ENCODE data around the gene PODXL.

Gene PODXL

DNA sequence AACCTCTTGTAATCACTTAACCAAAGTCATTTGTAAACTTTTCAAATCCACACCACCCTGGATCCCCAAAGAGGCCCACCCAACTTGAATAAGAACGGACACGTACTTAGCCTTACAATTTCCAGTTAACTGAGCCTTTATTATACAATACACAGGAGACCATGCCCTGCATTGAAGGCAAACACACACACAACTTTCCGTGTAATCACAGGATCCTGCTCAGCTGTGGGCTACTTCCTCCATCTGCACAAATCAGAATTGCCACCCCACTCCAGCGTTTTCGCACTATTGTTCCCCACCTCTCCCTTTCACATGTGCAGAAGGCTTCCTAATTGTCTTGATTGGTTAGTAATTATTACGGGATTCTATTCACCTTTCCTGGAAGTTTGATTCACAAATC, 12.1 kb upstream of the PODXL start:
- Histone ChIP-seq H3K9ac (ENCODE audit: low read length in 5 of 5) (no peak overlapping the region), H3K36me3 (ENCODE audit: control insufficient read depth in 5 of 5, insufficient read depth in 5 of 5, low read length in 5 of 5) (no peaks in the 10 kb centered on the region), H3K9me3 (ENCODE audit: control insufficient read depth in 5 of 5, low read length in 5 of 5) (no peaks in the 10 kb centered on the region), H3K27me3 (ENCODE audit: control insufficient read depth in 5 of 5, insufficient read depth in 4 of 5, low read length in 5 of 5) (no peaks in the 10 kb centered on the region), H3K4me1 (ENCODE audit: control insufficient read depth in 5 of 5, insufficient read depth in 5 of 5, low read length in 5 of 5) (peaks cover 0 to 5% (median 0%) of the 10 kb centered on the region in 5 donors), H3K27ac (ENCODE audit: low read depth, low read length) (no peak overlapping the region), H3K4me3 (ENCODE audit: low read depth in 1 of 5, low read length in 5 of 5) (no peak overlapping the region)

DNA sequence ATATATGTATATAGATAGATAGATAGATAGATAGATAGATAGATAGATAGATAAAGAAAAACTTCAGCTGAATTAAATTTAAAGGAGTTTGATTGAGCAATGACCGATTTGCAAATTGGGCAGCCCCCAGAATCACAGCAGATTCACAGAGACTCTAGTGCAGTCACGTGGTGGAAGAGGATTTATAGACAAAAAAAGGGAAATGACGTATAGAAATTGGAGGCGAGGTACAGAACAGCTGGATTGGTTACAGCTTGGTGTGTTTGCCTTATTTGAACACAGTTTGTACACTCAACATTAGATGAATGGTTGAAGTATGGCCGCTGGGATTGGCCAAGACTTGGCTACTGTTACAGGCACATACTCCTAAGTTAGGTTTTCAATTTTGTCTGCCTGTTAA, 8.2 kb upstream of the PODXL start:
- Histone ChIP-seq H3K9me3 (ENCODE audit: control insufficient read depth in 5 of 5, low read length in 5 of 5) (no peaks in the 10 kb centered on the region), H3K4me3 (ENCODE audit: low read depth in 1 of 5, low read length in 5 of 5) (no peak overlapping the region)

DNA sequence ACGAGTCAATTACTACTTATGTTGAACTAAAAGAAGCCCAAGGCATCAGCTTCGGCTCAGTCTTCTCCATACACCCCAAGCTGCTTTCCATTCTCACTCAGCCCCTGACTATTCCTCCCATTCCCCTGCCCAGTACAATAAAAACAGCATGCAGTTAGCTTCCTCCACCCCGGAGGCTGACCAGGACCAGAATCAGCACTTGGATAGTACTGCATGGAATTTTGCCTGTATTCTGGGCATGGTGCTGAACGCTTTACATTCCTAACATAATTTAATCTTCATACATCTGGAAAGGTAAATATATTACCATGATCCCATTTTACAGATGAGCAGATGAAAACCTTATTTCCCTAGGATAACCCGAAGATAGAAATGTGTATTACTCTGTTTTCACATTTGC, 7.5 kb upstream of the PODXL start:
- no peak overlapping the region for H3K4me3 ChIP-seq (ENCODE audit: low read depth in 1 of 5, low read length in 5 of 5)

More for the DNA sequence above, 8.2 kb upstream of the PODXL start:
- Histone ChIP-seq H3K27ac (ENCODE audit: low read depth, low read length) (no peak overlapping the region), H3K36me3 (ENCODE audit: control insufficient read depth in 5 of 5, insufficient read depth in 5 of 5, low read length in 5 of 5) (no peaks in the 10 kb centered on the region), H3K9ac (ENCODE audit: low read length in 5 of 5) (no peak overlapping the region), H3K27me3 (ENCODE audit: control insufficient read depth in 5 of 5, insufficient read depth in 4 of 5, low read length in 5 of 5) (peaks cover 0 to 2% (median 0%) of the 10 kb centered on the region in 5 donors), H3K4me1 (ENCODE audit: control insufficient read depth in 5 of 5, insufficient read depth in 5 of 5, low read length in 5 of 5) (peaks cover 0 to 5% (median 0%) of the 10 kb centered on the region in 5 donors)

DNA sequence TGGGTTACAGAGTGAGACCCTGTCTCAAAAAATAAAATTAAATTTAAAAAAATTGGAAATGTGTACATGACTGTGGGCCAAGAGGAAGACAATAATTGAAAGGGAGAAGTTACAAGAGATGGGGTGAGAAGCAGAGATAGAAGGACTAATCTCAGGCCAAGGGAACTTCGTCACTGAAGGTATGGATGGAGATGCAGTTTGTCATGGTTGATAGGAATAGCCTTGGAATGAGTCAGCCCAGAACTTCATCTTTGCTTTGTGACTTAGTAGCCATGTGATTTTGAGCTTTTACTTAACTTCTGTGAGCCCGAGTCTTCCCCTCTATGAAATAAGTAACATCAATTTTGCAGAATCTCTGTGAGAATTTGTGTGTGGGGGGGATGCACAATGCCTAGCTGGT, 6.5 kb upstream of the PODXL start:
- Histone ChIP-seq H3K4me1 (ENCODE audit: control insufficient read depth in 5 of 5, insufficient read depth in 5 of 5, low read length in 5 of 5) (peaks cover 0 to 4% (median 3%) of the 10 kb centered on the region in 5 donors), H3K9me3 (ENCODE audit: control insufficient read depth in 5 of 5, low read length in 5 of 5) (no peaks in the 10 kb centered on the region), H3K4me3 (ENCODE audit: low read depth in 1 of 5, low read length in 5 of 5) (no peak overlapping the region), H3K9ac (ENCODE audit: low read length in 5 of 5) (no peak overlapping the region), H3K27ac (ENCODE audit: low read depth, low read length) (no peak overlapping the region), H3K27me3 (ENCODE audit: control insufficient read depth in 5 of 5, insufficient read depth in 4 of 5, low read length in 5 of 5) (peaks cover 0 to 2% (median 0%) of the 10 kb centered on the region in 5 donors), H3K36me3 (ENCODE audit: control insufficient read depth in 5 of 5, insufficient read depth in 5 of 5, low read length in 5 of 5) (no peaks in the 10 kb centered on the region)

More for the DNA sequence above, 7.5 kb upstream of the PODXL start:
- Histone ChIP-seq H3K9me3 (ENCODE audit: control insufficient read depth in 5 of 5, low read length in 5 of 5) (no peaks in the 10 kb centered on the region), H3K9ac (ENCODE audit: low read length in 5 of 5) (no peak overlapping the region), H3K27ac (ENCODE audit: low read depth, low read length) (no peak overlapping the region), H3K27me3 (ENCODE audit: control insufficient read depth in 5 of 5, insufficient read depth in 4 of 5, low read length in 5 of 5) (peaks cover 0 to 2% (median 0%) of the 10 kb centered on the region in 5 donors), H3K4me1 (ENCODE audit: control insufficient read depth in 5 of 5, insufficient read depth in 5 of 5, low read length in 5 of 5) (peaks cover 0 to 3% (median 0%) of the 10 kb centered on the region in 5 donors), H3K36me3 (ENCODE audit: control insufficient read depth in 5 of 5, insufficient read depth in 5 of 5, low read length in 5 of 5) (no peaks in the 10 kb centered on the region)

DNA sequence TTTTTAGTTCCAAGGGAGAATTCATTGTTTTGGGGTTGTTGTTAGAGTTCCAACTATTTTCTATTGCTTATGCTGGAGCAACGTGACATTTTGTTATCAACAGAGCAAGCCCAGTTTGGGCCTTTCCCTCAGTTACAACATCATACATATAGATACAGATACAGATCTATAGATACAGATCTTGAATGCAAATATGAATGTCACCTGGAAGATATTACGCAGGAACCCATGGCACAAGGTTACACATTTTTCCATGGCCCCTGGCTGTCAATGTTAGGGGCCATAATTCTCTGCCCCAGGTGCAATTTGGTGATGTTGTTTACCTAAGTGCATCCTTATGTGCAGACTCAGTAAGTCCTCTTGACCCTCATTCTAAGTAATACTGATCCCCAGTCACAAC, 3.6 kb upstream of the PODXL start:
- Histone ChIP-seq H3K9me3 (ENCODE audit: control insufficient read depth in 5 of 5, low read length in 5 of 5) (no peaks in the 10 kb centered on the region), H3K27ac (ENCODE audit: low read depth, low read length) (no peak overlapping the region), H3K4me1 (ENCODE audit: control insufficient read depth in 5 of 5, insufficient read depth in 5 of 5, low read length in 5 of 5) (peaks cover 0 to 28% (median 25%) of the 10 kb centered on the region in 5 donors), H3K27me3 (ENCODE audit: control insufficient read depth in 5 of 5, insufficient read depth in 4 of 5, low read length in 5 of 5) (peaks cover 0 to 2% (median 0%) of the 10 kb centered on the region in 5 donors), H3K9ac (ENCODE audit: low read length in 5 of 5) (no peak overlapping the region), H3K4me3 (ENCODE audit: low read depth in 1 of 5, low read length in 5 of 5) (no peak overlapping the region), H3K36me3 (ENCODE audit: control insufficient read depth in 5 of 5, insufficient read depth in 5 of 5, low read length in 5 of 5) (no peaks in the 10 kb centered on the region)

DNA sequence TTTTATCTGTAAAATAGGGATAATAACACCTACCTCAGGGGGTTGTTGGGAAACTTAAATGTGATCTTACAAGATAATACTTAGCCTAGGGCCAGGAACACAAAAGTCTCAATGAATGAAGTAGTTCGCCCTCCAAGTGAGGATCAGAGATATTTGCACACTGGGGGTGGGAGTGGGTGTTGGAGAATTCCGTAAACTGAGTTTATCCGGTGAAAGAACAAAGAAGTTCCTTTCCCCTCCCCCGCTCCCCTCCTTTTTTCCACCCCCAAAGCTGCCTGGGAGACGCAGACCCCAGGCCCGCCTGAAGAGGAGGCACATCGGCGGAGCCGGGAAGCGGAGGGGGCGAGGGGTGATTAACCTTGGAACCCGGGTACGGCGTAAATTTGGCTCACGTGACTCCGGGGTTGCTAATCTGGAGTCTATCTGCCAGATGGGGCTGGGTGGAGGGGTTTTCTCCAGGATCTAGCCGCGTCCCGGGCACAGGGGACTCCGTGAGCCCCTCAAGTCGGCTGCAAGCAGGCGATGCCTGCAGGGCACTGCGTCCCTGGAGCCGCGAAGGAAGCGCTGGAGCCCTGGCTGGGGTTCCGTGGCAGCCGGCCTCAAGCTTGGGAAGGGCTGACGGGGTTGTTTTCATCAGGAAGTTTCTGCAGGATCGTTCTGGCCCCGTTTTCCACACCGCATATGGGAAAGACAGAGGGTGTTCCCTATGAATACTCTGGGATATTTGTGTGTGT, 1.4 kb upstream of the PODXL start:
- peak overlapping the region in 3 of 5 donors; percentile 23 to 71 (median 56) for H3K9ac ChIP-seq (ENCODE audit: low read length in 5 of 5)
- H3K36me3 ChIP-seq (ENCODE audit: control insufficient read depth in 5 of 5, insufficient read depth in 5 of 5, low read length in 5 of 5): no peaks in the 10 kb centered on the region
- H3K9me3 ChIP-seq (ENCODE audit: control insufficient read depth in 5 of 5, low read length in 5 of 5): no peaks in the 10 kb centered on the region
- peaks cover 0 to 2% (median 0%) of the 10 kb centered on the region in 5 donors for H3K27me3 ChIP-seq (ENCODE audit: control insufficient read depth in 5 of 5, insufficient read depth in 4 of 5, low read length in 5 of 5)
- H3K27ac ChIP-seq (ENCODE audit: low read depth, low read length): peak overlapping the region; percentile 13
- peaks cover 0 to 42% (median 30%) of the 10 kb centered on the region in 5 donors for H3K4me1 ChIP-seq (ENCODE audit: control insufficient read depth in 5 of 5, insufficient read depth in 5 of 5, low read length in 5 of 5)
- peak overlapping the region; percentile 2 to 67 (median 57) for H3K4me3 ChIP-seq (ENCODE audit: low read depth in 1 of 5, low read length in 5 of 5)

DNA sequence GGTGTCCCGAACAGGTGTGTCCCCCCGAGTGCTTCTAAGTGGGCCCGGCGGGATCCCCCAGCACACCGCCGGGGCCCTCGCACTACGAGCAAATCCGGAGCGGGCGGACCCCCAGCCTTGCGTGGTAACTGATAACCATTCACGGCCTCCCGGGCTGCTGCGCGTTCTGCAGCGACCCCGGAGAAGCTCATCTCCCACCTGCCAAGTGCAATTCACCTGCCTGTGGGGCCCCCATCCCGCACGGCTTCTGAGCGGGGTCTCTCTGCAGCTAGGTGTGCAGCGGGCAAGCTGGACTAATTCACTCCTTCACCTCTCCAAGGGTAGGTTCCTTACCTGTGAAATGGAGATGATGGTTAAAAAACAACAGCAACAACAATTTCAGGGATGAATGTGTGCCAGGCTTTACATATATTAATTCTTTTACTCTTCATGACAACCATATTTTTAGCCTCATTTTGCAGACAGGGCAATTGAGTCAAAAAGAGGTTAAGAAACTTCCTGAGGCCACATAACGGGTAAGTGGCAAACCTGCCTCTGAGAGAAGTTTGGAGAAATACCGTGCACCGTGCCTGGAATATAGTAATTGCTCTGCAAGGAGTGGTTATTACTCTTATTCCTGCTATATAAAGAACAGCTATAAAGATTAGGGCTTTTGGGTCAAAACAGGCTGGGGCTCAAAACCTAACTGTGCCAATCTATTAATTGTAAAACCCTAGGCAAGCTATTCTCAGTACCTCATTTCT, 652 bp upstream of the PODXL start:
- Histone ChIP-seq H3K9me3 (ENCODE audit: control insufficient read depth in 5 of 5, low read length in 5 of 5) (no peaks in the 10 kb centered on the region), H3K4me3 (ENCODE audit: low read depth in 1 of 5, low read length in 5 of 5) (peak overlapping the region; percentile 2 to 67 (median 61)), H3K4me1 (ENCODE audit: control insufficient read depth in 5 of 5, insufficient read depth in 5 of 5, low read length in 5 of 5) (peaks cover 0 to 44% (median 30%) of the 10 kb centered on the region in 5 donors), H3K27ac (ENCODE audit: low read depth, low read length) (peak overlapping the region; percentile 13), H3K36me3 (ENCODE audit: control insufficient read depth in 5 of 5, insufficient read depth in 5 of 5, low read length in 5 of 5) (no peaks in the 10 kb centered on the region), H3K27me3 (ENCODE audit: control insufficient read depth in 5 of 5, insufficient read depth in 4 of 5, low read length in 5 of 5) (peaks cover 0 to 2% (median 0%) of the 10 kb centered on the region in 5 donors), H3K9ac (ENCODE audit: low read length in 5 of 5) (peak overlapping the region in 3 of 5 donors; percentile 50 to 72 (median 56))

DNA sequence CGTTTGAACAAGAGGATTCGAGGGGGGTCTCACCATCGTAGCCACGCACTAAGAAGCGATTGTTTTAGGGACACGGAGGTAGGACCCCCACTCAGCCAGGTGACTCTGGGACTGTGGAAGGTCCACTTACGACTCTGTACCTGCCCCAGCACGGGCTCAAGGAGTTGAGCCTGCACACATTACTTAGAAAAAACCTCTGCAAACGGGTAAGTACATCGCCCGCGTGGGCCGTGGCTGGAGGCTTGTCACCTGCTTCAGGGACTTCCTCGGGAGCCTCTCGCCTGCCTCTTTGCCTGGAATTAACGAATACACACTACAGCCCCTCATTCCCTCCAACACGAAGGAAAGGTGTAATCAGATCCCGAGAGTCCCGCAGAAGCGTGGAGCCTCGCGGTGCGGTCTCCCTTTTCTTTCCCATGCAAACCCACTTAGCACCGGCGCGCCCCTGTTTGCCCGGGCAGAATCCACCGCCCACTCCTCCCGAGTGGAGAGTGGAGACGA, 826 bp downstream of the PODXL start:
- Histone ChIP-seq H3K9me3 (ENCODE audit: control insufficient read depth in 5 of 5, low read length in 5 of 5) (no peaks in the 10 kb centered on the region), H3K9ac (ENCODE audit: low read length in 5 of 5) (peak overlapping the region in 3 of 5 donors; percentile 60 to 73 (median 69)), H3K4me1 (ENCODE audit: control insufficient read depth in 5 of 5, insufficient read depth in 5 of 5, low read length in 5 of 5) (peaks cover 0 to 52% (median 30%) of the 10 kb centered on the region in 5 donors), H3K27me3 (ENCODE audit: control insufficient read depth in 5 of 5, insufficient read depth in 4 of 5, low read length in 5 of 5) (no peaks in the 10 kb centered on the region), H3K36me3 (ENCODE audit: control insufficient read depth in 5 of 5, insufficient read depth in 5 of 5, low read length in 5 of 5) (no peaks in the 10 kb centered on the region), H3K4me3 (ENCODE audit: low read depth in 1 of 5, low read length in 5 of 5) (peak overlapping the region; percentile 49 to 74 (median 65)), H3K27ac (ENCODE audit: low read depth, low read length) (peak overlapping the region; percentile 3)

DNA sequence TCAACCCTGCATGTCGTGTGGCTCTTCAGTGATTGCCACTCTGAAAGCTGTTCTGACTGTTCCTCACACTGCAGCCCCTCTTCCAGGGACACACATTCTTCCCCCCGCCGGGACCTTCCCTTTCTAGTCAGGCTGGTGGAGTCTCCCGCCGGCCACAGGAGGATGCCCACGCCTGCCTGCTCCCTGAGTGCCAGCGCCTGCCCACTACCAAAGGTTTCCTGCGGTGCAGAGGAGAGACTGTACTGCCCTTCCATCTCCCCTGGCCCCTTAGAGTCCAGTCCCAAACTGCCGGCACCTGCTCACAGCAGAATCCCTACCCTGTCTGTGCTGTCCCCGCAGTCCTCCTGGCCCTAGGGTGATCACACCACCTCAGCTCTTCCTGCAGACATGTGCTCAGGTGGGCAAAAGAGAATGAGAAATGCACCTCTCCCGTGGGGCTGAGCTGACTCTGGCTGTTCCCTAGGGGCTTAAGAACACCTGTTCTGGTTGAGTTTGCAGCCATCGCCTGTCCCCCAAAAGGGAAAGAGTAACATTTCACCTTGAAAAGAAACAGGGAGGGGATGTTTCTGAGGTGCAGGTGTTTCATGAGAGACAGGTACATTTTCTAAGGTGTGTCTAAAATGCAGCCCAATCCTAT, 1.4 kb downstream of the PODXL start:
- Histone ChIP-seq H3K27me3 (ENCODE audit: control insufficient read depth in 5 of 5, insufficient read depth in 4 of 5, low read length in 5 of 5) (no peaks in the 10 kb centered on the region), H3K9me3 (ENCODE audit: control insufficient read depth in 5 of 5, low read length in 5 of 5) (no peaks in the 10 kb centered on the region), H3K4me1 (ENCODE audit: control insufficient read depth in 5 of 5, insufficient read depth in 5 of 5, low read length in 5 of 5) (peaks cover 0 to 52% (median 30%) of the 10 kb centered on the region in 5 donors), H3K36me3 (ENCODE audit: control insufficient read depth in 5 of 5, insufficient read depth in 5 of 5, low read length in 5 of 5) (no peaks in the 10 kb centered on the region), H3K27ac (ENCODE audit: low read depth, low read length) (peak overlapping the region; percentile 3), H3K9ac (ENCODE audit: low read length in 5 of 5) (peak overlapping the region in 1 of 5 donors; percentile 73), H3K4me3 (ENCODE audit: low read depth in 1 of 5, low read length in 5 of 5) (peak overlapping the region in 4 of 5 donors; percentile 49 to 74 (median 68))
